Vagina (tissue), 2 donors: Measurements from ENCODE around the gene C6orf62.

Experiments
- CTCF ChIP-seq, 3 experiments: fragments of 450-650 bp in 2 of 3; fragments of 200-600 bp in 1 of 3; sonication (generic) in 1 of 3; IDR thresholded peaks; one replicate each; pipeline ENCODE4 v1.5.1; 2017 to 2019; ENCODE audit warnings: antibody characterized with exemption in 3 of 3, mild to moderate bottlenecking in 2 of 3, moderate library complexity in 2 of 3
- POLR2A ChIP-seq, 2 donors: fragments of 450-650 bp; IDR thresholded peaks; one replicate each; pipeline ENCODE4 v1.6.1; 2017; ENCODE audit warnings: antibody characterized with exemption in 2 of 2, mild to moderate bottlenecking in 2 of 2, moderate library complexity in 2 of 2
- POLR2AphosphoS5 ChIP-seq, 2 donors: sonication (generic); formaldehyde crosslinking; IDR thresholded peaks; one replicate each; pipeline ENCODE4 v1.9.0; 2017; ENCODE audit warnings: antibody characterized with exemption in 2 of 2, mild to moderate bottlenecking in 2 of 2, low read depth in 1 of 2; ENCODE audit not compliant: insufficient read depth in 1 of 2

GRCh38 chr6:24680582-24680981 lies 38.4 kb downstream of the C6orf62 start:
- TF ChIP-seq CTCF (IDR thresholded peaks at IDR 0.05): no peak
- no peak for TF ChIP-seq POLR2AphosphoS5 (IDR thresholded peaks at IDR 0.05; ENCODE audit: insufficient read depth in 1 of 2, low read depth in 1 of 2)
- no peak for TF ChIP-seq POLR2A (IDR thresholded peaks at IDR 0.05)
